HG03095 (cell line): Measurements from ENCODE around the gene LRBA.

Source experiments
- ATAC-seq: cut with Tn5 transposase; IDR thresholded peaks from one replicate; pipeline ENCODE4 v1.9.1; 2021; ENCODE audit warnings: moderate library complexity; ENCODE audit not compliant: unreplicated experiment

LRBA gene

GRCh38 chr4:150231107-150231770, 783.8 kb downstream of the LRBA start:
- no peak for ATAC-seq

DNA sequence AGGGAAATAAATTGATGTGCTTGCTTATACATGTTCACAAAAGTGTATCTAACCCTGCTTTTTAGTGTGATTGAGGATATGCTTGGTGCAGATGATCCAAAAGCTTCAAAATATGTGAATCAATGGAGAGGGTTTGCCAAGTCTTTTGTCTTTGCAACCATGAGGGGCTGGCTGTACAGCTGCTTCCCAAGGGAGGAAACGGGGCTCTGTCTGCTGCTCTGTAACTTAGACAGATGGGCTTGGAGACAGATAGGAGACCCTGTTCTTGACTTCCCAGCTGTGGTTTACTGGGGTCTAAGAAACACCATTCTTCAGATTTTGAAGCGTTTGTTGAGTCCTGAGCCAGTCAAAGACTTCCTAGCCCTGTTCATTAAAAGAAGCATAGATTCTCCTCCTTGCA, 784.5 kb downstream of the LRBA start:
- ATAC-seq, result no peak

- no peak for ATAC-seq
Observed at GRCh38 chr4:150229520-150229919, 785.6 kb downstream of the LRBA start.

DNA sequence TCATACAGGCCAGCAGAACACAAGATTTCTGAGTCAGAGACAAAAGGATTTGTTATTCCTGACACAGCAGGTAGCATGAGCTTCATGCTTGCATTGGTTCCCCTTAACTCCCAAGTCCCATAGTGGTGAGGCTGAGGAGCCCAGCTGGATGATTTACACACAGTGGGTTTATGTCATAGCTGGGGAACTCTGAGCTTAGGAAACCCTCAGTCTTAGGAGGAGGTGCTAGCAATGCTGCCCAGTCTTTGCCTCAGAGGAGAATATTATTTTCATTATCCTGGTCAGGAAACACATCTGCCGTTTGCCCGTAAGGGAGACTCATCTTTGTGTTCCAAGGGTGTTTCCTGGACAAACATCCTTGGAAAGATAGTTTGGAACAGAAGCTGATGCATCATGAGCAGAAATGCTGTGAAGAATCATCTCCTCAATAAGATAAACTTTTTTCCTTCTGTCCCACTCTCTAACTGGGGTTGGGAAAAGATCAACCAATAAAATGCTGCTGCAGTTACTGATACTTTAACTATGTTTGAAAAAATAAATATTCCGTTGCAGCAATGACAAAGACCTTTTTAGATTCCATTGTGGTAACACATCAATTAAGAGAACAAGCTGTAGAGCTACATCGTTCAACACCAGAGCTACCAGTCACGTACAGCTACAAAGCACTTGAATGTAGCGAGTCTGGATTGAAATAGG, 790.0 kb downstream of the LRBA start:
- ATAC-seq, result no peak

GRCh38 chr4:150219841-150220240, 795.2 kb downstream of the LRBA start:
- no peak for ATAC-seq

- no peak for ATAC-seq
Observed at GRCh38 chr4:150218447-150218846, 796.6 kb downstream of the LRBA start.

- no peak for ATAC-seq
Observed at GRCh38 chr4:150217808-150218207, 797.3 kb downstream of the LRBA start.

DNA sequence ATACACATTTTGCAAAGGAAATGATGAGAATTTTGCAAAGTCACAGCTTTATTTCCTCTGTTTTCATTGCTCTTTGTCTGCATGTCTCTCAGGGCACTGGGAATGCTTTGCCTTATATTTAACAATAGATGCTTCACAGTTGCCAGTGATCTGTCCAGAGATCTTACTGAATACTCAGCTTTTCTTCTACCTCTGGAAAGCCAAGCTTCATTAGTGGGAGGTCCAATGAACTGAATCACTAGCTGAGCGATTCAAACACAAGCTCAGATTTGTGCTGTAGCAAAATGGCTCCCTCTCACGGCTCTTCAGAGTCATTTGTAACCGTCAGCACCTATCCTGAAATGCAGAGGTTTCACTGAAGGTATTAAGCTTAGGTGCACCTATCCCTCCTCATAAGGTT, 797.9 kb downstream of the LRBA start:
- ATAC-seq, result no peak

DNA sequence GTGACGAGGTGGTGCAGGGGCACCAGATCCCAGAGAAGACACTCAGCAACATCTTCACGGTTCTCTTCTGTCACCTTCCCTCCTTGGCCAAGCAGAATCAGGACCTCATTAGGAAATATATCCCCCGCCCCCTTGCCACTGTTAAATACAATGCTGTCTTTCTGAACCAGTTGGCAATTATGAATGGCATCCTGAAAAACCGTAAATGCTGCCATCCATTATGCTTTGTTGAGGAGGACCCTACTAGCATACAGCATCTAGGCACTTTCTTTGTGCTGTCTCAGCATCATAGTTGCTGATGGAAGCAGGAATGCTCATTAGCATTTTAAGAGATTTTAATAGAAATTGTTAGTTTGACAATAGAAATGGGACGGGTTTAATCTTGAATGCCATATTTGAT, 798.4 kb downstream of the LRBA start:
- no peak for ATAC-seq

GRCh38 chr4:150215601-150216000, 799.5 kb downstream of the LRBA start:
- ATAC-seq, result no peak
